Right lobe of liver (tissue), 4 donors: ENCODE data around the gene ELOVL4.

Source experiments
- POLR2A ChIP-seq: fragments of 450-650 bp; IDR thresholded peaks from one replicate; pipeline ENCODE4 v1.6.1; 2017; ENCODE audit warnings: antibody characterized with exemption, mild to moderate bottlenecking
- TF ChIP-seq, protein P1 (sequence below), 4 donors: fragments of 200-600 bp in 3 of 4; fragments of 450-650 bp in 1 of 4; IDR thresholded peaks; one replicate each; pipeline versions ENCODE4 v1.5.1 to v1.8.0; 2016 to 2022; ENCODE audit warnings: antibody characterized with exemption in 4 of 4, mild to moderate bottlenecking in 2 of 4
- donor health status: DM: no; HTN: no; CAD: no.
- donor health status: DM: no; HTN: no; CAD: no.
- donor health status: DM: no; HTN: yes; CAD: no.

DNA sequence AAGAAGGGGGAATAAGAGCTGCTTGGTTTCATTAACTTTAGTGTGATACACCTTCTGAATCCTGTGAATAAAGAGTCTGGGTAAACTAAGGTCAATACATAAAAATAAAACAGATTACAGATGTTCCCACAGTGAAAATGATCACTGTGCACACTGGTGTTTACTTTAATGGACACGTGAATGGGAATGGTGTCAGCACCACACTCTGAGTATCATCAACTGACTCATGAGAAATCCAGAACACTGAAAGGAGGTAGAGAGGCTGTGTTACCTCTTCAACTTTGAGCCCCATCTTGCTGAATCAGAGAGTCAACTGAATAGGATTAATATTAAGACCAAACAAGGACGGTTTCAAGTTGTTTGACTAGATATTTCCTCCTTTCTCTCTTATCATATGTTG, 75.0 kb downstream of the ELOVL4 start:
- TF ChIP-seq, protein P1, sequence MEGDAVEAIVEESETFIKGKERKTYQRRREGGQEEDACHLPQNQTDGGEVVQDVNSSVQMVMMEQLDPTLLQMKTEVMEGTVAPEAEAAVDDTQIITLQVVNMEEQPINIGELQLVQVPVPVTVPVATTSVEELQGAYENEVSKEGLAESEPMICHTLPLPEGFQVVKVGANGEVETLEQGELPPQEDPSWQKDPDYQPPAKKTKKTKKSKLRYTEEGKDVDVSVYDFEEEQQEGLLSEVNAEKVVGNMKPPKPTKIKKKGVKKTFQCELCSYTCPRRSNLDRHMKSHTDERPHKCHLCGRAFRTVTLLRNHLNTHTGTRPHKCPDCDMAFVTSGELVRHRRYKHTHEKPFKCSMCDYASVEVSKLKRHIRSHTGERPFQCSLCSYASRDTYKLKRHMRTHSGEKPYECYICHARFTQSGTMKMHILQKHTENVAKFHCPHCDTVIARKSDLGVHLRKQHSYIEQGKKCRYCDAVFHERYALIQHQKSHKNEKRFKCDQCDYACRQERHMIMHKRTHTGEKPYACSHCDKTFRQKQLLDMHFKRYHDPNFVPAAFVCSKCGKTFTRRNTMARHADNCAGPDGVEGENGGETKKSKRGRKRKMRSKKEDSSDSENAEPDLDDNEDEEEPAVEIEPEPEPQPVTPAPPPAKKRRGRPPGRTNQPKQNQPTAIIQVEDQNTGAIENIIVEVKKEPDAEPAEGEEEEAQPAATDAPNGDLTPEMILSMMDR (IDR thresholded peaks at IDR 0.05), result no peak
- TF ChIP-seq POLR2A, result no peak
